H9 (cell line): ENCODE data around the gene COL27A1. TPM values are rescaled to one million over a fixed set of nuclear protein-coding genes. Genes with fewer than 3 reads are reported as not detected.

ENCODE experiments used
- DNase-seq: peaks from one replicate; pipeline ENCODE4 v3.0.0-alpha.2; 2017
- H2AFZ ChIP-seq: one replicate; pipeline ENCODE4 v1.6.1; 2013; ENCODE audit warnings: mild to moderate bottlenecking, low read length, control low read depth, moderate library complexity
- H2AK5ac ChIP-seq: 2 replicates; pipeline ENCODE4 v1.6.1; 2013; ENCODE audit warnings: low read length, control low read depth, mixed read lengths; ENCODE audit not compliant: insufficient read length
- H2BK120ac ChIP-seq: one replicate; pipeline ENCODE4 v1.6.1; 2013; ENCODE audit warnings: low read depth, mild to moderate bottlenecking, low read length, control low read depth, inconsistent platforms; ENCODE audit not compliant: poor library complexity, severe bottlenecking
- H2BK12ac ChIP-seq: 2 replicates; pipeline ENCODE4 v1.6.1; 2013; ENCODE audit warnings: low read length, control low read depth, mixed read lengths, low read depth; ENCODE audit not compliant: insufficient read length
- H2BK15ac ChIP-seq: 2 replicates; pipeline ENCODE4 v1.6.1; 2013; ENCODE audit warnings: low read depth, low read length, control low read depth
- H2BK20ac ChIP-seq: one replicate; pipeline ENCODE4 v1.6.1; 2013; ENCODE audit warnings: low read depth, mild to moderate bottlenecking, low read length, control low read depth, inconsistent platforms; ENCODE audit not compliant: poor library complexity, severe bottlenecking
- H2BK5ac ChIP-seq: 2 replicates; pipeline ENCODE4 v1.6.1; 2013; ENCODE audit warnings: low read length, control low read depth, mixed read lengths; ENCODE audit not compliant: insufficient read length
- H3K14ac ChIP-seq: 2 replicates; pipeline ENCODE4 v1.6.1; 2013; ENCODE audit warnings: low read length, control low read depth; ENCODE audit not compliant: insufficient read depth
- H3K18ac ChIP-seq: 2 replicates; pipeline ENCODE4 v1.6.1; 2013; ENCODE audit warnings: low read depth, mild to moderate bottlenecking, mixed read lengths, low read length, control low read depth; ENCODE audit not compliant: insufficient read length
- H3K23ac ChIP-seq: 2 replicates; pipeline ENCODE4 v1.6.1; 2013; ENCODE audit warnings: low read length, control low read depth, mixed read lengths, low read depth; ENCODE audit not compliant: insufficient read length
- H3K23me2 ChIP-seq: 2 replicates; pipeline ENCODE4 v1.6.1; 2013; ENCODE audit warnings: low read depth, mild to moderate bottlenecking, mixed read lengths, low read length, control low read depth; ENCODE audit not compliant: insufficient read length, poor library complexity, severe bottlenecking
- H3K27ac ChIP-seq: 2 replicates; pipeline ENCODE4 v1.5.1; 2013; ENCODE audit warnings: low read length, control low read depth, mixed read lengths, low read depth; ENCODE audit not compliant: insufficient read length
- H3K27me3 ChIP-seq: 2 replicates; pipeline ENCODE4 v1.6.1; 2013; ENCODE audit warnings: low read length, control low read depth, inconsistent platforms; ENCODE audit not compliant: insufficient read depth
- H3K4ac ChIP-seq: 2 replicates; pipeline ENCODE4 v1.6.1; 2013; ENCODE audit warnings: low read depth, mild to moderate bottlenecking, control low read depth, inconsistent platforms, low read length, moderate library complexity
- H3K4me1 ChIP-seq: 2 replicates; pipeline ENCODE4 v1.6.1; 2013; ENCODE audit warnings: low read length, control low read depth, inconsistent platforms; ENCODE audit not compliant: insufficient read depth
- H3K4me2 ChIP-seq: 2 replicates; pipeline ENCODE4 v1.6.1; 2013; ENCODE audit warnings: low read length, control low read depth, mixed read lengths; ENCODE audit not compliant: insufficient read length, insufficient read depth
- H3K56ac ChIP-seq: 2 replicates; pipeline ENCODE4 v1.6.1; 2013; ENCODE audit warnings: low read depth, mild to moderate bottlenecking, mixed read lengths, low read length, control low read depth; ENCODE audit not compliant: insufficient read length
- H3K79me1 ChIP-seq: 2 replicates; pipeline ENCODE4 v1.6.1; 2013; ENCODE audit warnings: low read depth, mild to moderate bottlenecking, moderate library complexity, low read length, control low read depth, inconsistent platforms; ENCODE audit not compliant: insufficient read depth, poor library complexity, severe bottlenecking
- H3K79me2 ChIP-seq: 2 replicates; pipeline ENCODE4 v1.6.1; 2013; ENCODE audit warnings: low read length, control low read depth, inconsistent platforms; ENCODE audit not compliant: insufficient read depth
- H3K9ac ChIP-seq: 2 replicates; pipeline ENCODE4 v1.6.1; 2013; ENCODE audit warnings: low read length, control low read depth, mixed read lengths; ENCODE audit not compliant: insufficient read length; ENCODE audit errors: extremely low read depth
- H3K9me3 ChIP-seq: one replicate; pipeline ENCODE4 v1.6.1; 2013; ENCODE audit warnings: low read depth, low read length, inconsistent platforms; ENCODE audit not compliant: control insufficient read depth
- H3T11ph ChIP-seq: one replicate; pipeline ENCODE4 v1.6.1; 2013; ENCODE audit warnings: mild to moderate bottlenecking, low read length, control low read depth, inconsistent platforms
- H4K20me1 ChIP-seq: one replicate; pipeline ENCODE4 v1.6.1; 2013; ENCODE audit not compliant: control insufficient read depth, insufficient read length, insufficient read depth
- H4K5ac ChIP-seq: 2 replicates; pipeline ENCODE4 v1.6.1; 2013; ENCODE audit warnings: low read depth, mild to moderate bottlenecking, mixed read lengths, low read length, control low read depth; ENCODE audit not compliant: insufficient read length
- H4K8ac ChIP-seq: replicated peaks from 2 replicates; pipeline ENCODE4 v1.6.1; 2013; ENCODE audit warnings: low read length, control low read depth, mixed read lengths, low read depth; ENCODE audit not compliant: insufficient read length
- H4K91ac ChIP-seq: 2 replicates; pipeline ENCODE4 v1.6.1; 2013; ENCODE audit warnings: low read depth, mild to moderate bottlenecking, moderate library complexity, mixed read lengths, low read length, control low read depth; ENCODE audit not compliant: insufficient read length
- H3K27ac Mint-ChIP-seq, 3 experiments: 2 replicates in 2 of 3; 3 replicates in 1 of 3; pipeline ENCODE4 v1.8.0; 2020 to 2021; ENCODE audit warnings: mixed read lengths in 3 of 3, mild to moderate bottlenecking in 1 of 3, moderate library complexity in 1 of 3
- H3K27me3 Mint-ChIP-seq: 2 replicates; pipeline ENCODE4 v1.8.0; 2021; ENCODE audit warnings: low read depth, mild to moderate bottlenecking, moderate library complexity, mixed read lengths
- H3K36me3 Mint-ChIP-seq, 3 experiments: 2 replicates in 2 of 3; 3 replicates in 1 of 3; pipeline ENCODE4 v1.8.0; 2020 to 2021; ENCODE audit warnings: low read depth in 3 of 3, mixed read lengths in 3 of 3; ENCODE audit not compliant: insufficient read depth in 1 of 3
- H3K4me1 Mint-ChIP-seq, 2 experiments: 2 replicates each; pipeline ENCODE4 v1.8.0; 2020; ENCODE audit warnings: mixed read lengths in 2 of 2
- H3K4me3 Mint-ChIP-seq, 2 experiments: 2 replicates in 1 of 2; 3 replicates in 1 of 2; pipeline ENCODE4 v1.8.0; 2020 to 2021; ENCODE audit warnings: mild to moderate bottlenecking in 2 of 2, mixed read lengths in 2 of 2, moderate library complexity in 1 of 2
- H3K9me3 Mint-ChIP-seq, 2 experiments: 2 replicates in 1 of 2; 3 replicates in 1 of 2; pipeline ENCODE4 v1.8.0; 2020; ENCODE audit warnings: mild to moderate bottlenecking in 2 of 2, mixed read lengths in 2 of 2, moderate library complexity in 1 of 2
- CTCF ChIP-seq: fragments of 200-600 bp; sonication (generic); conservative IDR thresholded peaks from 3 replicates; pipeline ENCODE4 v1.8.0; 2021; ENCODE audit warnings: antibody characterized with exemption, mild to moderate bottlenecking
- WGBS: extraction: QIAGEN DNeasy Blood & Tissue Kit; methylation state at CpG from one replicate; pipeline ENCODE4 v1.1.7; 2013; ENCODE audit warnings: missing lambda C conversion rate, low lambda C conversion rate, mixed read lengths; ENCODE audit not compliant: insufficient read length; ENCODE audit errors: extremely low coverage; 5-methylcytosine and 5-hydroxymethylcytosine counted together
- total RNA-seq: library from RNA; stranded (reverse); gene quantifications from 2 replicates; pipeline ENCODE4 v1.2.1, GENCODE V29; 2021

The COL27A1 gene
- total RNA-seq, 1 experiment from 2014 or later = 17.9 TPM

GRCh38 chr9:114314256-114314867, 159.0 kb downstream of the COL27A1 start:
- H2BK20ac ChIP-seq = no peak overlapping the region
- Mint-ChIP-seq H3K36me3 (peaks cover 0 to 7% (median 0%) of the 10 kb centered on the region in 3 experiments; a peak in 3 of 7 replicates), H3K4me1 (peaks cover 0 to 5% of the 10 kb centered on the region in 2 experiments; a peak in 3 of 4 replicates), H3K9me3 (no peaks in the 10 kb centered on the region), H3K4me3 (no peak overlapping the region; a peak in 1 of 5 replicates), H3K27me3 (peaks cover 6% of the 10 kb centered on the region), H3K27ac (no peak overlapping the region)
- H3K27ac ChIP-seq = no peak overlapping the region
- H2AK5ac ChIP-seq = no peak overlapping the region
- no peak overlapping the region for H4K8ac ChIP-seq
- H4K91ac ChIP-seq = no peak overlapping the region
- H4K5ac ChIP-seq = no peak overlapping the region
- H3T11ph ChIP-seq = no peak overlapping the region
- no peaks in the 10 kb centered on the region for H3K27me3 ChIP-seq
- H3K23ac ChIP-seq = no peak overlapping the region
- no peak overlapping the region for H3K4ac ChIP-seq
- H3K9ac ChIP-seq = no peak overlapping the region
- no peak overlapping the region for H2BK12ac ChIP-seq
- no CpG with 5 or more reads among the region's 7 CpGs for WGBS
- no peak overlapping the region for H2BK120ac ChIP-seq
- no peak overlapping the region for H3K56ac ChIP-seq
- no peaks in the 10 kb centered on the region for H3K79me2 ChIP-seq
- no peaks in the 10 kb centered on the region for H3K4me1 ChIP-seq
- H3K18ac ChIP-seq = no peak overlapping the region
- no peak overlapping the region for H2BK15ac ChIP-seq
- DNase-seq = no peak
- H3K9me3 ChIP-seq = no peaks in the 10 kb centered on the region
- no peaks in the 10 kb centered on the region for H3K23me2 ChIP-seq
- no peak for TF ChIP-seq CTCF
- no peak overlapping the region for H2AFZ ChIP-seq
- no peaks in the 10 kb centered on the region for H3K79me1 ChIP-seq
- no peak overlapping the region for H3K14ac ChIP-seq
- H3K4me2 ChIP-seq = no peak overlapping the region
- H2BK5ac ChIP-seq = no peak overlapping the region
- H4K20me1 ChIP-seq = no peaks in the 10 kb centered on the region
